RWPE2 (cell line): ENCODE measurements around the gene GRP.

ENCODE experiments used
- ATAC-seq: fragments of 200-7000 bp; cut with Tn5 transposase; 3 replicates; pipeline ENCODE4 v1.9.1; 2021; ENCODE audit warnings: low read depth
- DNase-seq: peaks from one replicate; pipeline ENCODE4 v3.0.0-alpha.2; 2020; ENCODE audit warnings: low spot score
- H3K27ac ChIP-seq: fragments of 450-650 bp; 2 replicates; pipeline ENCODE4 v1.5.1; 2017; ENCODE audit warnings: mild to moderate bottlenecking; ENCODE audit not compliant: poor library complexity, severe bottlenecking
- H3K27me3 ChIP-seq: fragments of 250-450 bp; sonication (Bioruptor Pico); 2 replicates; pipeline ENCODE4 v1.5.1; 2021; ENCODE audit warnings: mild to moderate bottlenecking, moderate library complexity; ENCODE audit not compliant: insufficient read depth, poor library complexity, severe bottlenecking
- H3K36me3 ChIP-seq: fragments of 250-450 bp; sonication (Bioruptor Pico); 2 replicates; pipeline ENCODE4 v1.5.1; 2020; ENCODE audit warnings: low read depth, mild to moderate bottlenecking, moderate library complexity
- H3K4me1 ChIP-seq: fragments of 250-450 bp; sonication (Bioruptor Pico); 2 replicates; pipeline ENCODE4 v1.5.1; 2021; ENCODE audit warnings: mild to moderate bottlenecking, moderate library complexity; ENCODE audit not compliant: insufficient read depth, poor library complexity, severe bottlenecking
- H3K4me3 ChIP-seq: fragments of 250-450 bp; sonication (Bioruptor Pico); 2 replicates; pipeline ENCODE4 v1.5.1; 2021; ENCODE audit warnings: mild to moderate bottlenecking, moderate library complexity; ENCODE audit not compliant: severe bottlenecking
- H3K9me3 ChIP-seq: fragments of 250-450 bp; sonication (Bioruptor Pico); 2 replicates; pipeline ENCODE4 v1.5.1; 2021; ENCODE audit warnings: mild to moderate bottlenecking, moderate library complexity; ENCODE audit not compliant: severe bottlenecking
- TF ChIP-seq, protein P1 (sequence below): fragments of 450-650 bp; IDR thresholded peaks from one replicate; pipeline ENCODE4 v1.5.1; 2017; ENCODE audit warnings: mild to moderate bottlenecking, moderate library complexity; ENCODE audit not compliant: poor library complexity, severe bottlenecking

The GRP gene

DNA sequence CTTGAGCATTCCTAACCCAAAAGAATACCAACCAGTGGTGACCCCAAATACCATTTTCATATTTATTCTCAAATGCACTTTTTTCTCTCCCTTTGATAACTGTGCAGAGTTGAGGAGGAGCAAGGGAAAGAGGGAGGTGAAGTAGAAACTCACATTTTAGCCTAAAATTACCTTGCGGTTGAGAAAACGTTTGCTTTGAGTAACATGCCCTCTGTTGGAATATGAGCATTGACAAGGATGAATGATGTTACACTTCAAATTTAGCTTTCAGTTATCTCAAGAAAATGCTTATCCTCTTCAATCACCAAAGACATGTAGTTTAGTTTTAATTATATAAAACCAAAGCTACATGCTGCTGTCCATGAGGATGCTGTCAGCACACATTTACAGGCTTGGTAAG lies 2.4 kb downstream of the GRP start:
- Histone ChIP-seq H3K27me3 (peaks cover 82% of the 10 kb centered on the region), H3K4me1 (no peaks in the 10 kb centered on the region)
- no peak for ATAC-seq

DNA sequence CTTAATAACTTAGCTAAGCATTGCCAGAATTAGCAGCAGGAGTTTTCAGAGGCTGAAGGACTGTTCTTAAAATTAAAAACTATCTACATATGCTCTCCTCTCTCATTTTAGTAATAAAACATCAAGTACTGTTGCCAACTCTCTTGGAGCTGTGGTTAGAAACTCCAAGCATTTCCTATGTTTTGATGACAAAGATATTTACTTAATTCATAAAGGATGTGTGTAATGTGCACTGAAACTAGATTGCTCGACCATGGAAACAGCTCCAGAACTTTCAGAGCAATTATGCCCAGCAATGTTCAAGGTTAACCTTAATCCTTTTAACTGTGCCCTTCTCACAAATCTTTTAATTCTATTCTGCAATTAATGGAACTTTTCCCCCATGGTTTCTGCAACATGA lies 8.4 kb downstream of the GRP start:
- H3K4me3 ChIP-seq = no peak overlapping the region
- TF ChIP-seq, protein P1, sequence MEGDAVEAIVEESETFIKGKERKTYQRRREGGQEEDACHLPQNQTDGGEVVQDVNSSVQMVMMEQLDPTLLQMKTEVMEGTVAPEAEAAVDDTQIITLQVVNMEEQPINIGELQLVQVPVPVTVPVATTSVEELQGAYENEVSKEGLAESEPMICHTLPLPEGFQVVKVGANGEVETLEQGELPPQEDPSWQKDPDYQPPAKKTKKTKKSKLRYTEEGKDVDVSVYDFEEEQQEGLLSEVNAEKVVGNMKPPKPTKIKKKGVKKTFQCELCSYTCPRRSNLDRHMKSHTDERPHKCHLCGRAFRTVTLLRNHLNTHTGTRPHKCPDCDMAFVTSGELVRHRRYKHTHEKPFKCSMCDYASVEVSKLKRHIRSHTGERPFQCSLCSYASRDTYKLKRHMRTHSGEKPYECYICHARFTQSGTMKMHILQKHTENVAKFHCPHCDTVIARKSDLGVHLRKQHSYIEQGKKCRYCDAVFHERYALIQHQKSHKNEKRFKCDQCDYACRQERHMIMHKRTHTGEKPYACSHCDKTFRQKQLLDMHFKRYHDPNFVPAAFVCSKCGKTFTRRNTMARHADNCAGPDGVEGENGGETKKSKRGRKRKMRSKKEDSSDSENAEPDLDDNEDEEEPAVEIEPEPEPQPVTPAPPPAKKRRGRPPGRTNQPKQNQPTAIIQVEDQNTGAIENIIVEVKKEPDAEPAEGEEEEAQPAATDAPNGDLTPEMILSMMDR = no peak
- no peak for DNase-seq
- no peaks in the 10 kb centered on the region for H3K4me1 ChIP-seq
- H3K27me3 ChIP-seq = peaks cover 49% of the 10 kb centered on the region
- no peaks in the 10 kb centered on the region for H3K36me3 ChIP-seq
- no peaks in the 10 kb centered on the region for H3K9me3 ChIP-seq
- no peak for ATAC-seq
- H3K27ac ChIP-seq = no peak overlapping the region

More for the DNA sequence above, 2.4 kb downstream of the GRP start:
- no peak for DNase-seq
- H3K4me3 ChIP-seq = no peak overlapping the region
- H3K9me3 ChIP-seq = no peaks in the 10 kb centered on the region
- H3K27ac ChIP-seq = no peak overlapping the region
- TF ChIP-seq, protein P1 = no peak
- no peaks in the 10 kb centered on the region for H3K36me3 ChIP-seq

DNA sequence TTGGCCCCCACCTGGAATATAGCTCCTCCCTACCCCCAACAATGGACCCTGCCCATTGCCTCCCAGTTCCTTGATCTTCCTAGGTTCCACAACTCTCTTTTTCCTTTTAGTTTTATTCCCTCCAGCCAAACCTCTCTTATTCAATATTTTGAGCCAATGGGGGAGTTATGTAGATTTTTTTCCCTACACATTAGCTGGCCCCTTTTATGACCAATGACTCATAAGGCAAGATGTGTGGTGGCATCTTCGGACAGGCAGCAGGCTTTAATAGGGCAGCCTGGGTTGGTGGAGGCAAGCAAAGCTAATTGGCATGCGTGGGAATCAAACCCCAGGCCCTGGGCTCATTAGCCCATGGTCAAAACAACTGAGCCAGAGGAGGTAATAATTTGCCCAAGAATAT lies 9.2 kb downstream of the GRP start:
- ATAC-seq = no peak
- no peak overlapping the region for H3K27ac ChIP-seq
- no peaks in the 10 kb centered on the region for H3K9me3 ChIP-seq
- DNase-seq = no peak
- TF ChIP-seq, protein P1 = no peak
- no peaks in the 10 kb centered on the region for H3K4me1 ChIP-seq
- H3K36me3 ChIP-seq = no peaks in the 10 kb centered on the region
- no peak overlapping the region for H3K4me3 ChIP-seq
- H3K27me3 ChIP-seq = peaks cover 40% of the 10 kb centered on the region

DNA sequence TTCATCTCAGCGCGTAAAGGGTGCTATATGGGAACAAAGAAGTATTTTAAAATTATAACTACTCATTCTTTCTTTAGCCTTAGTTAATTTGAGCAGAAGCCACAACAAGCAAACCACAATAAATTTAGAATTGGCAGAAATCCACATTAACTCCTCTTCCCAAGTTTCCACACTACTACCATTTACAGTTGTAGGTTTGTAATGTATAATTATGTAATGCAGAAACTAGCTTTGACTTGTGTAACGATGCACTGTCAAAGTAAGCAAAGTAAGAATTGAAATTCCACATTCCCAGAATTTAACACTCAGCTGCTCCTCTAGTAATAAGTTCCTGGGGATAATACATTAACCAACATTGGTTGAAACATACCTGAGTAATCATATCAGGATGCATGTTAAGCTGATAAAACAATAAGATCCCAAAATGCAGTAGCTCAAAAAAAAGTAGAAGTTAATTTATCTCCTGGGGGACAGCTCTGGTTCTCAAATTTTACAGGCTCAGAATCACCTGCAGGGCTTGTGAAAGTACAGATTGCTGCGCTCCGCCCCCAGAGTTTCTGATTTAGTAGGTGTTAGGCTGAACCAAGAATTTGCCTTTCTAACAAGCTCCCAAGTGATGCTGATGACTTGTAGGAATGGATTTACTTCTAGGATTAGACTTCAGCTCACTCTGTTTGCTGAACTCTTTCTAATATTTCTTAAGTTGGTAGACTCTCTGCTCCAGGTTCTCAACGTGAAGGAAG lies 9.9 kb downstream of the GRP start:
- TF ChIP-seq, protein P1 = no peak
- ATAC-seq (no peak), DNase-seq (no peak)
- H3K27me3 ChIP-seq = peaks cover 34% of the 10 kb centered on the region
- no peaks in the 10 kb centered on the region for H3K4me1 ChIP-seq
- H3K36me3 ChIP-seq = no peaks in the 10 kb centered on the region
- no peak overlapping the region for H3K27ac ChIP-seq
- no peaks in the 10 kb centered on the region for H3K9me3 ChIP-seq
- no peak overlapping the region for H3K4me3 ChIP-seq

DNA sequence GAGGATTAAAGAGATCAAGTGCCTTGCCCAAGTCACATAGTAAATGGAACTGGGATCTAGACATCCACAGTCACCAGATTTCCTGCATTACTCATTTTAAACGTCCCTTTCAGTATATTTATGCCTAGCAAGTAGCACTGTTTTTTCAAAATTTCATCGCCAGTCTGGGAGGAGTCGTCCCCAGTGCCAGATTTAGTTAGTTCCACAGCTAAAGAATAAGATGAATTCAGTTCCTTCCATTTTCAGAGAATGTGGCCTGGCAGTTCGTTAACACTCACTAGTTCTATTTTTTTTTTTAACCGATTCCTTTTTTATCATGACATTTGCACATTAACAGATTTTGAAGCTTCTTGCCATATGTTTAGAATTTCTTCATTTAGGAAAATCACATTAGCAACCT lies 11.2 kb downstream of the GRP start:
- DNase-seq (no peak), ATAC-seq (no peak)
- Histone ChIP-seq H3K36me3 (no peaks in the 10 kb centered on the region), H3K27me3 (peaks cover 25% of the 10 kb centered on the region), H3K4me3 (no peak overlapping the region), H3K4me1 (no peaks in the 10 kb centered on the region), H3K9me3 (no peaks in the 10 kb centered on the region), H3K27ac (no peak overlapping the region)
- TF ChIP-seq, protein P1 = no peak
